ENCODE results near the gene PLPPR3.

DNA sequence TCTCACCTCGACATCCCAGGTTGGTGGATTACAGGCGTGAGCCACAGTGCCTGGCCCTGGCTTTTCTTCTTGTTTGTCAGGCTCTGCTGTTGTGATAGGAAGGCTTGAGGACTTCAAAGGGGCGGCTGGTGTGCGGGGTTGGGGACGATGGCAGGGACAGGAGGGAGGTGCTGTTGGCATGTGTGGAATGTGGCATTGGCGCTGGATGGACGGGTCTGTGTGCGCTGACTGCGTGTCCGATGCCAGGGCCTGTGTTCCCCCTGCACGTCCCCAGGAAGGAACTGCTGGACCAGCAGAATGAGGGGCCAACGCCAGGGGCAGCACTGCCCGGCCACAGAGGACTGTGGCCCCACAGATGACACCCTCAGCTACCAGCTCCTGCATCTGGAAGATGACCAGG, 37.2 kb downstream of the PLPPR3 start:
- TF ChIP-seq POLR2AphosphoS5 (IDR thresholded peaks at IDR 0.05; ENCODE audit: low read depth) (no peak), GABPA (IDR thresholded peaks at IDR 0.05; ENCODE audit: low read depth) (no peak), SPI1 (IDR thresholded peaks at IDR 0.05; ENCODE audit: borderline replicate concordance, low read depth) (no peak)
- TF ChIP-seq, protein P1, sequence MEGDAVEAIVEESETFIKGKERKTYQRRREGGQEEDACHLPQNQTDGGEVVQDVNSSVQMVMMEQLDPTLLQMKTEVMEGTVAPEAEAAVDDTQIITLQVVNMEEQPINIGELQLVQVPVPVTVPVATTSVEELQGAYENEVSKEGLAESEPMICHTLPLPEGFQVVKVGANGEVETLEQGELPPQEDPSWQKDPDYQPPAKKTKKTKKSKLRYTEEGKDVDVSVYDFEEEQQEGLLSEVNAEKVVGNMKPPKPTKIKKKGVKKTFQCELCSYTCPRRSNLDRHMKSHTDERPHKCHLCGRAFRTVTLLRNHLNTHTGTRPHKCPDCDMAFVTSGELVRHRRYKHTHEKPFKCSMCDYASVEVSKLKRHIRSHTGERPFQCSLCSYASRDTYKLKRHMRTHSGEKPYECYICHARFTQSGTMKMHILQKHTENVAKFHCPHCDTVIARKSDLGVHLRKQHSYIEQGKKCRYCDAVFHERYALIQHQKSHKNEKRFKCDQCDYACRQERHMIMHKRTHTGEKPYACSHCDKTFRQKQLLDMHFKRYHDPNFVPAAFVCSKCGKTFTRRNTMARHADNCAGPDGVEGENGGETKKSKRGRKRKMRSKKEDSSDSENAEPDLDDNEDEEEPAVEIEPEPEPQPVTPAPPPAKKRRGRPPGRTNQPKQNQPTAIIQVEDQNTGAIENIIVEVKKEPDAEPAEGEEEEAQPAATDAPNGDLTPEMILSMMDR (IDR thresholded peaks at IDR 0.05; ENCODE audit: insufficient read depth, low read length), result no peak
- TF ChIP-seq, protein P2, sequence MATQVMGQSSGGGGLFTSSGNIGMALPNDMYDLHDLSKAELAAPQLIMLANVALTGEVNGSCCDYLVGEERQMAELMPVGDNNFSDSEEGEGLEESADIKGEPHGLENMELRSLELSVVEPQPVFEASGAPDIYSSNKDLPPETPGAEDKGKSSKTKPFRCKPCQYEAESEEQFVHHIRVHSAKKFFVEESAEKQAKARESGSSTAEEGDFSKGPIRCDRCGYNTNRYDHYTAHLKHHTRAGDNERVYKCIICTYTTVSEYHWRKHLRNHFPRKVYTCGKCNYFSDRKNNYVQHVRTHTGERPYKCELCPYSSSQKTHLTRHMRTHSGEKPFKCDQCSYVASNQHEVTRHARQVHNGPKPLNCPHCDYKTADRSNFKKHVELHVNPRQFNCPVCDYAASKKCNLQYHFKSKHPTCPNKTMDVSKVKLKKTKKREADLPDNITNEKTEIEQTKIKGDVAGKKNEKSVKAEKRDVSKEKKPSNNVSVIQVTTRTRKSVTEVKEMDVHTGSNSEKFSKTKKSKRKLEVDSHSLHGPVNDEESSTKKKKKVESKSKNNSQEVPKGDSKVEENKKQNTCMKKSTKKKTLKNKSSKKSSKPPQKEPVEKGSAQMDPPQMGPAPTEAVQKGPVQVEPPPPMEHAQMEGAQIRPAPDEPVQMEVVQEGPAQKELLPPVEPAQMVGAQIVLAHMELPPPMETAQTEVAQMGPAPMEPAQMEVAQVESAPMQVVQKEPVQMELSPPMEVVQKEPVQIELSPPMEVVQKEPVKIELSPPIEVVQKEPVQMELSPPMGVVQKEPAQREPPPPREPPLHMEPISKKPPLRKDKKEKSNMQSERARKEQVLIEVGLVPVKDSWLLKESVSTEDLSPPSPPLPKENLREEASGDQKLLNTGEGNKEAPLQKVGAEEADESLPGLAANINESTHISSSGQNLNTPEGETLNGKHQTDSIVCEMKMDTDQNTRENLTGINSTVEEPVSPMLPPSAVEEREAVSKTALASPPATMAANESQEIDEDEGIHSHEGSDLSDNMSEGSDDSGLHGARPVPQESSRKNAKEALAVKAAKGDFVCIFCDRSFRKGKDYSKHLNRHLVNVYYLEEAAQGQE (IDR thresholded peaks at IDR 0.05; ENCODE audit: insufficient replicate concordance, low read depth), result no peak
